ENCODE data around the gene LGALS3. TPM values are rescaled to one million over a fixed set of nuclear protein-coding genes. Genes with fewer than 3 reads are reported as not detected.
"Not testable (repeated sequence)": the region's sequence is repeated elsewhere in the genome, so short reads cannot be mapped to it uniquely, and the experiment has no call there.

LGALS3 gene
- 100 to 1,000 TPM; 224 to 274 TPM for total RNA-seq
- 169 TPM for polyA plus RNA-seq (ENCODE audit: insufficient read depth, low read depth, low replicate concordance)
- long read RNA-seq, donor 1, transcript LGALS3-201 (6 exons, 1,146 nt): major isoform, 23 of 59 reads
- long read RNA-seq, donor 1, partial matches to known transcripts: 32 of 59 reads
- long read RNA-seq, donor 1, other reads (novel, unspliced or antisense): 0 of 59 reads
- long read RNA-seq, donor 2, transcript LGALS3-201 (6 exons, 1,146 nt): major isoform, 9 of 25 reads
- long read RNA-seq, donor 2, partial matches to known transcripts: 11 of 25 reads
- long read RNA-seq, donor 2, other reads (novel, unspliced or antisense): 0 of 25 reads

DNA sequence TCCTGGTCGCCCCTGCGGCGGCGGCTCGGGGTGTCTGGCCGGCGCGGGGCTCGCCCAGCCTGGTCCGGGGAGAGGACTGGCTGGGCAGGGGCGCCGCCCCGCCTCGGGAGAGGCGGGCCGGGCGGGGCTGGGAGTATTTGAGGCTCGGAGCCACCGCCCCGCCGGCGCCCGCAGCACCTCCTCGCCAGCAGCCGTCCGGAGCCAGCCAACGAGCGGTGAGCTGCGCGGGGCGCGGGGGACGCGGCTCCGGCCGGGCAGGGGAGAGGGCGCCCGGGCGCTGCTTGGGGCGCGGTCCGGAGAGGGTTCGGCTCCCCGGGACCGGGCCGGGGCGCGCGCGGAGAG, at the start of gene LGALS3:
TSS of gene LGALS3 (plus strand) at position 167 of the 342 bp plus-strand sequence. CDS start 8,122 bp downstream, outside the sequence.
- Histone ChIP-seq H3K4me1 (peaks cover 25% of the 10 kb centered on the region), H3K36me3 (ENCODE audit: low read depth, missing control alignments) (no peaks in the 10 kb centered on the region)

DNA sequence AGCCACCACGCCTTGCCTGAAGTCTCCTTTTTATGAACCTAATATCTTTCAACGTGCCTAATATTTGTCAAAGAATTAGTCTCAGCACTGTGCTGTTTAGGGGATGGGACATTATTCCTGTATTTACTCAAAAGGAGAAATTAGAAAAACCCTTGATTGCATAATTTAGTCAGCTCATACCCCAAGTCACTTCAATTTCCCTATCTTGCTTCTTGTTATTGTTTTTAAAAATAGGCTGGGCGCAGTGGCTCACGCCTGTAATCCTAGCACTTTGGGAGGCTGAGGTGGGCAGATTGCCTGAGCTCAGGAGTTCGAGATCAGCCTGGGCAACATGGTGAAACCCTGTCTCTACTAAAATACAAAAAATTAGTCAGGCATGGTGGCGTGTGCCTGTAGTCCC, 49.1 kb upstream of the LGALS3 start:
- H3K36me3 ChIP-seq (ENCODE audit: low read depth, missing control alignments); H3K27me3 ChIP-seq; intact Hi-C loops (cut with DNase I; ENCODE audit: low total_unique reads); H3K4me3 ChIP-seq; H3K9me3 ChIP-seq; DNase-seq; H3K27ac ChIP-seq: not testable (repeated sequence)
- WGBS, 2 donors: 88 to 92% methylated on average over 6 of the region's 6 CpGs
- H3K4me1 ChIP-seq: peaks cover 13% of the 10 kb centered on the region

More for the DNA sequence above, at the start of gene LGALS3:
- TF ChIP-seq, protein P1, sequence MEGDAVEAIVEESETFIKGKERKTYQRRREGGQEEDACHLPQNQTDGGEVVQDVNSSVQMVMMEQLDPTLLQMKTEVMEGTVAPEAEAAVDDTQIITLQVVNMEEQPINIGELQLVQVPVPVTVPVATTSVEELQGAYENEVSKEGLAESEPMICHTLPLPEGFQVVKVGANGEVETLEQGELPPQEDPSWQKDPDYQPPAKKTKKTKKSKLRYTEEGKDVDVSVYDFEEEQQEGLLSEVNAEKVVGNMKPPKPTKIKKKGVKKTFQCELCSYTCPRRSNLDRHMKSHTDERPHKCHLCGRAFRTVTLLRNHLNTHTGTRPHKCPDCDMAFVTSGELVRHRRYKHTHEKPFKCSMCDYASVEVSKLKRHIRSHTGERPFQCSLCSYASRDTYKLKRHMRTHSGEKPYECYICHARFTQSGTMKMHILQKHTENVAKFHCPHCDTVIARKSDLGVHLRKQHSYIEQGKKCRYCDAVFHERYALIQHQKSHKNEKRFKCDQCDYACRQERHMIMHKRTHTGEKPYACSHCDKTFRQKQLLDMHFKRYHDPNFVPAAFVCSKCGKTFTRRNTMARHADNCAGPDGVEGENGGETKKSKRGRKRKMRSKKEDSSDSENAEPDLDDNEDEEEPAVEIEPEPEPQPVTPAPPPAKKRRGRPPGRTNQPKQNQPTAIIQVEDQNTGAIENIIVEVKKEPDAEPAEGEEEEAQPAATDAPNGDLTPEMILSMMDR (IDR thresholded peaks at IDR 0.05): no peak
- Histone ChIP-seq H3K9me3 (no peaks in the 10 kb centered on the region), H3K27ac (peak within 1 kb of the TSS; percentile 94 to 96), H3K4me3 (peak within 1 kb of the TSS; percentile 85), H3K27me3 (no peaks in the 10 kb centered on the region)
- WGBS, 2 donors: 0 to 1% methylated on average over 5 to 44 of the region's 50 CpGs
- peak; percentile 87 for DNase-seq
- intact Hi-C loops (cut with DNase I; ENCODE audit: low total_unique reads): no loop called here

DNA sequence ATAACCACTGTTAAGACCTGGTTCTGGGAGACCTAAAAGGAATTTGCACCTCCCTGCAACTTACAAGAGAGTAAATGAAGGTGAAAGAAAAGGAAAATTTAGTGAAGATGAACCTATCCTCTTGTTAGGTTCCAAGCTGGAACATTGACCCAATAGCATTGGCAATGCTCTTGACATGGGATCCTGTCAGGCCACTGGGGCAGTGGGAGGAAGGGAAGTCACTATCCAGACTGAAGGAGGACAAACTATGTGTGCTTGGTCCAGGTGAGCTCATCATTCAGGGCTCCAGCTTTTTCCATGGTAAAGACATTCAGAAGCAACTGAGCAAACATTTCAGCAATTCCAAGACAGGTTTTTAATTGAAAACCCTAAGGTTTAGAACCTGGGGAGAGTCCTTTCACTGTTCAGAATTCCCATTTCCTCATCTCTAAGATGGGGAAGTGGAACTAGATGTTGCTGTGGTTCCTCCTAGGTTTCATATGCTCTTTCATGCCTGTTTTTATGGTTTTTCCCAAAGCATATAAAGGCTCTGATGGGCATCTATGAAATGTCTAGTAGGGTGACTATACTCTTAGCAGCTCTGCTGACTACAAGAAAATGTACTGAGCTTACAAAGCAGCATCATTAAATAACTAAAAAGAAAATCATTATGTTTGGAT, 44.5 kb upstream of the LGALS3 start:
- Histone ChIP-seq H3K9me3 (no peaks in the 10 kb centered on the region), H3K27ac (no peak overlapping the region), H3K4me1 (no peaks in the 10 kb centered on the region), H3K36me3 (ENCODE audit: low read depth, missing control alignments) (no peaks in the 10 kb centered on the region), H3K4me3 (no peak overlapping the region), H3K27me3 (no peaks in the 10 kb centered on the region)
- no peak for TF ChIP-seq POLR2A (IDR thresholded peaks at IDR 0.05)
- TF ChIP-seq, protein P1 (IDR thresholded peaks at IDR 0.05): no peak
- DNase-seq: peak; percentile 1
- intact Hi-C loops (cut with DNase I; ENCODE audit: low total_unique reads): no loop called here

DNA sequence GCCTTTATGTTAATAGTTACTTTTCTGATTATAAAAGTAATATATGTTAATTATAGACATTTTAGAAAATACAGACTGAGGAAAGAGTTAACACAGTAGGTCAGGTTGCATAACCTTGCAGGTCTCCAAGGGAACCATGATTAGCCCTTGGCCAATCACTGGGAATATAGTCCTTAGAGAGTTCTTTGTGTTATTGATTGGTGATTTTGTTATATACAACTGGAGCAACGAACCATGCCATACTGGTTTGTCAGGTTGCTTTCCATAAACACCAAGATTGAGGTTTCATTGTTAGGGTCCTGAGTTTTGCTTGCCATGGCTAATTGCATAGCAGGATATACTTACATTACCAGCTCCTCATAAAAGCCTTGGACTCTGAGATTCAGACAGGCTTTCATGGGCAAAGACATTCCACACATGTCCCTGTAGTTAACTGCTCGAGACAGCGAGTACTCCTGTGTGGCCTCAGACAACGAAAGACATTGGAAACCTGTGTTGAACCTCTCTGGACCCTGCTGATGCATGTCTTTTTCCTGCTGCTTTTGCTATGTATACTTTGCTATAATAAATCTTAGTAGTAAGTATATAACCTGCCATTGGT, 43.9 kb upstream of the LGALS3 start:
- Histone ChIP-seq H3K4me1 (no peaks in the 10 kb centered on the region), H3K9me3 (no peaks in the 10 kb centered on the region), H3K27ac (no peak overlapping the region), H3K27me3 (no peaks in the 10 kb centered on the region), H3K36me3 (ENCODE audit: low read depth, missing control alignments) (no peaks in the 10 kb centered on the region), H3K4me3 (no peak overlapping the region)
- 87 to 88% methylated on average over 4 of the region's 4 CpGs for WGBS, 2 donors
- TF ChIP-seq POLR2A (IDR thresholded peaks at IDR 0.05): no peak
- TF ChIP-seq, protein P1 (IDR thresholded peaks at IDR 0.05): no peak
- intact Hi-C loops (cut with DNase I; ENCODE audit: low total_unique reads): no loop called here
- DNase-seq: no peak

- no peaks in the 10 kb centered on the region for H3K9me3 ChIP-seq
- TF ChIP-seq, protein P1 (IDR thresholded peaks at IDR 0.05): no peak
- TF ChIP-seq POLR2A (IDR thresholded peaks at IDR 0.05): no peak
- intact Hi-C loops (cut with DNase I; ENCODE audit: low total_unique reads): no loop called here
- 85 to 86% methylated on average over 9 of the region's 9 CpGs for WGBS, 2 donors
- H3K4me1 ChIP-seq: no peaks in the 10 kb centered on the region
- no peak overlapping the region for H3K4me3 ChIP-seq
- H3K36me3 ChIP-seq (ENCODE audit: low read depth, missing control alignments): no peaks in the 10 kb centered on the region
- peak; percentile 15 for DNase-seq
- H3K27me3 ChIP-seq: no peaks in the 10 kb centered on the region
- no peak overlapping the region for H3K27ac ChIP-seq
Measured at GRCh38 chr14:55086938-55087337, 42.1 kb upstream of the LGALS3 start.
